ENCODE data around the gene SEL1L3. TPM values are rescaled to one million over a fixed set of nuclear protein-coding genes. Genes with fewer than 3 reads are reported as not detected.

Gene SEL1L3
- total RNA-seq, 1 donor from 2014 or later = 62.7 TPM

DNA sequence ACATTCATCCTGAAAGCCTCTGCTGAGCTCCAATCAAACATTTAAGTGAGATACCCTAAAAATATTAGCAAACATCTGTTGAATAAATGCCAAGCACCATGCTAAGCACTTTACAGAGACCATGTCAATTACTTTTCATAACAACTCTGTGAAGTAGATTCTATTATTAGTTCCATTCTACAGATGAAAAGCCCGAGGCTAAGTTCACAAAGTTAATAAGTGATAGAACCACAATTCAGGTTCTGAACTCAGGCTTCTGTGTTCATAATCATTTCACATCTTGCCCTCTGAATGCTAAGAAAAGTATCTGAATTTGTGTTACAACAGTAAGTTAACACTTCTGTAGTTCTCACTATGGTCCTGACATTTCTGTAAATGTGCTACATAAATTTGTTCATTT lies 27.4 kb downstream of the SEL1L3 start:
- Mint-ChIP-seq H3K4me3 (ENCODE audit: low read depth) (no peak overlapping the region), H3K27me3 (no peaks in the 10 kb centered on the region), H3K4me1 (ENCODE audit: low read depth) (peaks cover 15% of the 10 kb centered on the region), H3K36me3 (ENCODE audit: insufficient read depth) (peaks cover 29% of the 10 kb centered on the region), H3K27ac (no peak overlapping the region), H3K9me3 (ENCODE audit: low read depth) (no peaks in the 10 kb centered on the region)
- no peak for DNase-seq (ENCODE audit: low spot score, unreplicated experiment)
- TF ChIP-seq, protein P1, sequence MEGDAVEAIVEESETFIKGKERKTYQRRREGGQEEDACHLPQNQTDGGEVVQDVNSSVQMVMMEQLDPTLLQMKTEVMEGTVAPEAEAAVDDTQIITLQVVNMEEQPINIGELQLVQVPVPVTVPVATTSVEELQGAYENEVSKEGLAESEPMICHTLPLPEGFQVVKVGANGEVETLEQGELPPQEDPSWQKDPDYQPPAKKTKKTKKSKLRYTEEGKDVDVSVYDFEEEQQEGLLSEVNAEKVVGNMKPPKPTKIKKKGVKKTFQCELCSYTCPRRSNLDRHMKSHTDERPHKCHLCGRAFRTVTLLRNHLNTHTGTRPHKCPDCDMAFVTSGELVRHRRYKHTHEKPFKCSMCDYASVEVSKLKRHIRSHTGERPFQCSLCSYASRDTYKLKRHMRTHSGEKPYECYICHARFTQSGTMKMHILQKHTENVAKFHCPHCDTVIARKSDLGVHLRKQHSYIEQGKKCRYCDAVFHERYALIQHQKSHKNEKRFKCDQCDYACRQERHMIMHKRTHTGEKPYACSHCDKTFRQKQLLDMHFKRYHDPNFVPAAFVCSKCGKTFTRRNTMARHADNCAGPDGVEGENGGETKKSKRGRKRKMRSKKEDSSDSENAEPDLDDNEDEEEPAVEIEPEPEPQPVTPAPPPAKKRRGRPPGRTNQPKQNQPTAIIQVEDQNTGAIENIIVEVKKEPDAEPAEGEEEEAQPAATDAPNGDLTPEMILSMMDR (IDR thresholded peaks at IDR 0.05; ENCODE audit: unreplicated experiment) = no peak

- H3K4me1 Mint-ChIP-seq (ENCODE audit: low read depth) = peaks cover 15% of the 10 kb centered on the region
- no peak for DNase-seq (ENCODE audit: low spot score, unreplicated experiment)
- no peak overlapping the region for H3K27ac Mint-ChIP-seq
- no peak overlapping the region for H3K4me3 Mint-ChIP-seq (ENCODE audit: low read depth)
- no peaks in the 10 kb centered on the region for H3K27me3 Mint-ChIP-seq
- no peaks in the 10 kb centered on the region for H3K9me3 Mint-ChIP-seq (ENCODE audit: low read depth)
- TF ChIP-seq, protein P1 (IDR thresholded peaks at IDR 0.05; ENCODE audit: unreplicated experiment) = no peak
- H3K36me3 Mint-ChIP-seq (ENCODE audit: insufficient read depth) = peaks cover 30% of the 10 kb centered on the region
These were observed 28.2 kb downstream of the SEL1L3 start for GRCh38 chr4:25834411-25835107.

DNA sequence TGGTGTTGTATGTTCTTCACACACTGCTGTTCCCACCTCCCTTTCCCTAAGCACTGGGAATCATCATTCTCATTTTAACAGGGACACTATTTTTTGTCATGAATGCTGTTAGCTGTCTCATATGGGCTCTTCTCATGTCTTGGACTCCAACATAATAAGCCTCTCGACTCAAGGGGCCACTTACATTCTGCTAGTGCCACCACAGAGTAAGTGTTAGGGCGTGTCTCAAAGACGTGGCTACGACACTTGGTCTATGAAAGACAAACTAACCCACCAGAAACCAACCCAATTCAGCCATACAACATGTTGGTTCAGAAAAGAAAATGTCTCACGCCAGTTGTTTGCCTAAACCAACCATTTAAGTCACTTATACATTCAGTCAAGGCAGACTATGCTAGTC lies 32.2 kb downstream of the SEL1L3 start:
- Mint-ChIP-seq H3K27ac (no peak overlapping the region), H3K4me3 (ENCODE audit: low read depth) (no peak overlapping the region)

GRCh38 chr4:25827897-25828296 lies 34.9 kb downstream of the SEL1L3 start:
- no peaks in the 10 kb centered on the region for H3K27me3 Mint-ChIP-seq
- H3K4me3 Mint-ChIP-seq (ENCODE audit: low read depth) = no peak overlapping the region
- no peaks in the 10 kb centered on the region for H3K9me3 Mint-ChIP-seq (ENCODE audit: low read depth)
- H3K4me1 Mint-ChIP-seq (ENCODE audit: low read depth) = peaks cover 6% of the 10 kb centered on the region
- peaks cover 16% of the 10 kb centered on the region for H3K36me3 Mint-ChIP-seq (ENCODE audit: insufficient read depth)
- DNase-seq (ENCODE audit: low spot score, unreplicated experiment) = no peak
- TF ChIP-seq, protein P1 (IDR thresholded peaks at IDR 0.05; ENCODE audit: unreplicated experiment) = no peak
- H3K27ac Mint-ChIP-seq = no peak overlapping the region

More for the DNA sequence above, 32.2 kb downstream of the SEL1L3 start:
- peaks cover 15% of the 10 kb centered on the region for H3K4me1 Mint-ChIP-seq (ENCODE audit: low read depth)
- no peaks in the 10 kb centered on the region for H3K27me3 Mint-ChIP-seq
- H3K9me3 Mint-ChIP-seq (ENCODE audit: low read depth) = no peaks in the 10 kb centered on the region
- TF ChIP-seq, protein P1 (IDR thresholded peaks at IDR 0.05; ENCODE audit: unreplicated experiment) = no peak
- H3K36me3 Mint-ChIP-seq (ENCODE audit: insufficient read depth) = peaks cover 25% of the 10 kb centered on the region
- no peak for DNase-seq (ENCODE audit: low spot score, unreplicated experiment)

DNA sequence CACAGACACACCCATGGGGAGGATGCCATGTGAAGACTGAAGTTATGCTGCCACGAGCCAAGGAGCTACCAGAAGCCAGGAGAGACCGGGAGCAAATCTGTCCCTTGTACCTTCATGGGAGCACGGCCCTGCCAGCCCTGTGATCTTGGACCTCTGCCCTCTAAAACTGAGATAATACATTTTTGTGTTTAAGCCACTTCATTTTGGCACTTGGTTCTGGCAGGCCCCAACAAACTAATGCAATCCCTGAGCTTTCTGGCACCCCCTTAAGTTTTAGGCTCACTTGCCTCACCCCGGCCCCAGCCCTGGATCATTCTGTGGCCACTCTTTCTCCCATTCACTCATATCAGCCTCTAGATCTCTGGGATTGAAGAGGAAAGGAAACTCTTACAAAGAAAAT lies 35.4 kb downstream of the SEL1L3 start:
- Mint-ChIP-seq H3K27me3 (no peaks in the 10 kb centered on the region), H3K36me3 (ENCODE audit: insufficient read depth) (peaks cover 15% of the 10 kb centered on the region), H3K9me3 (ENCODE audit: low read depth) (no peaks in the 10 kb centered on the region), H3K27ac (no peak overlapping the region), H3K4me3 (ENCODE audit: low read depth) (no peak overlapping the region), H3K4me1 (ENCODE audit: low read depth) (peaks cover under 1% of the 10 kb centered on the region)
- TF ChIP-seq, protein P1 (IDR thresholded peaks at IDR 0.05; ENCODE audit: unreplicated experiment) = no peak
- DNase-seq (ENCODE audit: low spot score, unreplicated experiment) = no peak
